ENCODE measurements around the gene MAML1. TPM values are rescaled to one million over a fixed set of nuclear protein-coding genes. Genes with fewer than 3 reads are reported as not detected.

Gene MAML1
- total RNA-seq, 1 experiment from 2014 or later: 42.2 TPM

DNA sequence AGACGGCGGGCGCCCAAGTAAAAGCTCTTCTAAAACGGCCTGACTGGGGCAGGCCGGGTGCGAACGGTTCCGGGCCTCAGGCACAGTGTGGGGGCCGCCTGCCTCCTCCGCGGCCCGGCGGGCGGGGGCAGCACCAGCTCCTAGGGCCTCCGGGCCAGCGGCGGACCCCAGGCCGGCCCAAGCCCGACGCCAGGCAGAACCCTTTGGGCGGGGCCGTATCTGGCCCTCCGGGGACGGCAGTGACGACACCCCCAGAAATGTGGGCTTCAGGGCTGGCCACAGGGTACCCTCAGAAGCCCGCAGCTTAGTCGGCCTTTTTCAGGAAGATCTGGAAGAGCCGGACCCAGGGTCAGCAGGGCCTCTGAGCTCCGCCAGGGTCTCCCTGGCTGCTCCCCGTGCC lies 65.1 kb downstream of the MAML1 start (continued):
- TF ChIP-seq, protein P1, sequence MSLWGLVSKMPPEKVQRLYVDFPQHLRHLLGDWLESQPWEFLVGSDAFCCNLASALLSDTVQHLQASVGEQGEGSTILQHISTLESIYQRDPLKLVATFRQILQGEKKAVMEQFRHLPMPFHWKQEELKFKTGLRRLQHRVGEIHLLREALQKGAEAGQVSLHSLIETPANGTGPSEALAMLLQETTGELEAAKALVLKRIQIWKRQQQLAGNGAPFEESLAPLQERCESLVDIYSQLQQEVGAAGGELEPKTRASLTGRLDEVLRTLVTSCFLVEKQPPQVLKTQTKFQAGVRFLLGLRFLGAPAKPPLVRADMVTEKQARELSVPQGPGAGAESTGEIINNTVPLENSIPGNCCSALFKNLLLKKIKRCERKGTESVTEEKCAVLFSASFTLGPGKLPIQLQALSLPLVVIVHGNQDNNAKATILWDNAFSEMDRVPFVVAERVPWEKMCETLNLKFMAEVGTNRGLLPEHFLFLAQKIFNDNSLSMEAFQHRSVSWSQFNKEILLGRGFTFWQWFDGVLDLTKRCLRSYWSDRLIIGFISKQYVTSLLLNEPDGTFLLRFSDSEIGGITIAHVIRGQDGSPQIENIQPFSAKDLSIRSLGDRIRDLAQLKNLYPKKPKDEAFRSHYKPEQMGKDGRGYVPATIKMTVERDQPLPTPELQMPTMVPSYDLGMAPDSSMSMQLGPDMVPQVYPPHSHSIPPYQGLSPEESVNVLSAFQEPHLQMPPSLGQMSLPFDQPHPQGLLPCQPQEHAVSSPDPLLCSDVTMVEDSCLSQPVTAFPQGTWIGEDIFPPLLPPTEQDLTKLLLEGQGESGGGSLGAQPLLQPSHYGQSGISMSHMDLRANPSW (CRISPR knock-in tag; conservative IDR thresholded peaks at IDR 0.05; ENCODE audit: low read depth): no peak

DNA sequence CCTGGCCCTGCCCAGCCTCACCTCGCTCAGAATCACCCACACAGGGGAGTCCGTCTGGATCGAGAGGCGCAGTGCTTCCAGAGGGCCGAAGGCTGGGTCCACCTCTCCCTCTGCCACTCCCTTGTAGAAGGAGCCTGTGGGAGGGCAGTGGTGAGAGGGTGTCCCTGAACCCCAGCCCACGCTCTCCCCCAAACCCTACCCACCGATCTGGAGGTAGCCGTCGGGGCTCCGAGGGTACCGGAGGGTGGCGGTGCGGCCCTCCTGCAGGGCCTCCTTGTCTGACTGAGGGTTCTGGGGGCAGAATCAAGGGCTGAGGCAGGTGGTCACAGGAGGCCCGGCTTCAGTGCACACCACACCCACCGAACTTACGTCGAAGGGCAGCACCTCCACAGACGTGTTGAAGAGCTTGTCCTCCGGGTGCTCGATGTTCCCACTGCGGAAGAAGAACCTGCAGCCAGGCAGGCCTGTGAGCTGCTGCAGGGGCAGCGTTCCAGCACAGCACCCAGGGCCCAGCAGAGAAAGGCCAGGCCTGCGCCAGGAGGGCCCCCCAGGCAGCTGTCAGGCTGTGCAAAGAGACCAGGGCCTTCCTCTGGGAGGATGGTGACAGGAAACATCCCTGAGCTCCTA lies 65.6 kb downstream of the MAML1 start:
- Mint-ChIP-seq H3K27me3 (ENCODE audit: low read depth) (no peaks in the 10 kb centered on the region), H3K4me1 (peaks cover 31% of the 10 kb centered on the region), H3K27ac (no peak overlapping the region), H3K9me3 (no peaks in the 10 kb centered on the region), H3K4me3 (no peak overlapping the region), H3K36me3 (peaks cover 18% of the 10 kb centered on the region)
- ChIA-PET CTCF (interaction anchor here (1.0 to 5.7 kb wide), 2 partner anchors 35 to 62 kb away, joined by 3 to 39 read pairs; no protein-coding TSS in a partner anchor), POLR2A (interaction anchor here (0.8 kb wide), 1 partner anchor 22 kb away, joined by 3 read pairs; the partner anchor contains the start of gene SQSTM1)
- ATAC-seq (no peak), DNase-seq (ENCODE audit: low spot score) (no peak)
- TF ChIP-seq, protein P2, sequence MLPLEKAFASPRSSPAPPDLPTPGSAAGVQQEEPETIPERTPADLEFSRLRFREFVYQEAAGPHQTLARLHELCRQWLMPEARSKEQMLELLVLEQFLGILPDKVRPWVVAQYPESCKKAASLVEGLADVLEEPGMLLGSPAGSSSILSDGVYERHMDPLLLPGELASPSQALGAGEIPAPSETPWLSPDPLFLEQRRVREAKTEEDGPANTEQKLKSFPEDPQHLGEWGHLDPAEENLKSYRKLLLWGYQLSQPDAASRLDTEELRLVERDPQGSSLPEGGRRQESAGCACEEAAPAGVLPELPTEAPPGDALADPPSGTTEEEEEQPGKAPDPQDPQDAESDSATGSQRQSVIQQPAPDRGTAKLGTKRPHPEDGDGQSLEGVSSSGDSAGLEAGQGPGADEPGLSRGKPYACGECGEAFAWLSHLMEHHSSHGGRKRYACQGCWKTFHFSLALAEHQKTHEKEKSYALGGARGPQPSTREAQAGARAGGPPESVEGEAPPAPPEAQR (CRISPR knock-in tag; IDR thresholded peaks at IDR 0.05): no peak
- TF ChIP-seq ZNF317 (CRISPR knock-in tag; IDR thresholded peaks at IDR 0.05; ENCODE audit: borderline replicate concordance, low read depth) (no peak), ATF1 (CRISPR knock-in tag; IDR thresholded peaks at IDR 0.05) (no peak), CREM (CRISPR knock-in tag; IDR thresholded peaks at IDR 0.05) (no peak), ZNF232 (CRISPR knock-in tag; IDR thresholded peaks at IDR 0.05) (no peak), ZBTB21 (CRISPR knock-in tag; IDR thresholded peaks at IDR 0.05; ENCODE audit: borderline replicate concordance) (no peak), OVOL2 (CRISPR knock-in tag; IDR thresholded peaks at IDR 0.05; ENCODE audit: borderline replicate concordance) (no peak), GTF2I (CRISPR knock-in tag; conservative IDR thresholded peaks at IDR 0.05) (no peak), ZNF423 (CRISPR knock-in tag; IDR thresholded peaks at IDR 0.05) (no peak), NR1H2 (CRISPR knock-in tag; IDR thresholded peaks at IDR 0.05) (no peak), CREB1 (CRISPR knock-in tag; IDR thresholded peaks at IDR 0.05) (no peak), NFYB (CRISPR knock-in tag; conservative IDR thresholded peaks at IDR 0.05; ENCODE audit: low read depth) (no peak)
- TF ChIP-seq, protein P3, sequence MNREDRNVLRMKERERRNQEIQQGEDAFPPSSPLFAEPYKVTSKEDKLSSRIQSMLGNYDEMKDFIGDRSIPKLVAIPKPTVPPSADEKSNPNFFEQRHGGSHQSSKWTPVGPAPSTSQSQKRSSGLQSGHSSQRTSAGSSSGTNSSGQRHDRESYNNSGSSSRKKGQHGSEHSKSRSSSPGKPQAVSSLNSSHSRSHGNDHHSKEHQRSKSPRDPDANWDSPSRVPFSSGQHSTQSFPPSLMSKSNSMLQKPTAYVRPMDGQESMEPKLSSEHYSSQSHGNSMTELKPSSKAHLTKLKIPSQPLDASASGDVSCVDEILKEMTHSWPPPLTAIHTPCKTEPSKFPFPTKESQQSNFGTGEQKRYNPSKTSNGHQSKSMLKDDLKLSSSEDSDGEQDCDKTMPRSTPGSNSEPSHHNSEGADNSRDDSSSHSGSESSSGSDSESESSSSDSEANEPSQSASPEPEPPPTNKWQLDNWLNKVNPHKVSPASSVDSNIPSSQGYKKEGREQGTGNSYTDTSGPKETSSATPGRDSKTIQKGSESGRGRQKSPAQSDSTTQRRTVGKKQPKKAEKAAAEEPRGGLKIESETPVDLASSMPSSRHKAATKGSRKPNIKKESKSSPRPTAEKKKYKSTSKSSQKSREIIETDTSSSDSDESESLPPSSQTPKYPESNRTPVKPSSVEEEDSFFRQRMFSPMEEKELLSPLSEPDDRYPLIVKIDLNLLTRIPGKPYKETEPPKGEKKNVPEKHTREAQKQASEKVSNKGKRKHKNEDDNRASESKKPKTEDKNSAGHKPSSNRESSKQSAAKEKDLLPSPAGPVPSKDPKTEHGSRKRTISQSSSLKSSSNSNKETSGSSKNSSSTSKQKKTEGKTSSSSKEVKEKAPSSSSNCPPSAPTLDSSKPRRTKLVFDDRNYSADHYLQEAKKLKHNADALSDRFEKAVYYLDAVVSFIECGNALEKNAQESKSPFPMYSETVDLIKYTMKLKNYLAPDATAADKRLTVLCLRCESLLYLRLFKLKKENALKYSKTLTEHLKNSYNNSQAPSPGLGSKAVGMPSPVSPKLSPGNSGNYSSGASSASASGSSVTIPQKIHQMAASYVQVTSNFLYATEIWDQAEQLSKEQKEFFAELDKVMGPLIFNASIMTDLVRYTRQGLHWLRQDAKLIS (CRISPR knock-in tag; IDR thresholded peaks at IDR 0.05; ENCODE audit: borderline replicate concordance): no peak
- TF ChIP-seq, protein P4, sequence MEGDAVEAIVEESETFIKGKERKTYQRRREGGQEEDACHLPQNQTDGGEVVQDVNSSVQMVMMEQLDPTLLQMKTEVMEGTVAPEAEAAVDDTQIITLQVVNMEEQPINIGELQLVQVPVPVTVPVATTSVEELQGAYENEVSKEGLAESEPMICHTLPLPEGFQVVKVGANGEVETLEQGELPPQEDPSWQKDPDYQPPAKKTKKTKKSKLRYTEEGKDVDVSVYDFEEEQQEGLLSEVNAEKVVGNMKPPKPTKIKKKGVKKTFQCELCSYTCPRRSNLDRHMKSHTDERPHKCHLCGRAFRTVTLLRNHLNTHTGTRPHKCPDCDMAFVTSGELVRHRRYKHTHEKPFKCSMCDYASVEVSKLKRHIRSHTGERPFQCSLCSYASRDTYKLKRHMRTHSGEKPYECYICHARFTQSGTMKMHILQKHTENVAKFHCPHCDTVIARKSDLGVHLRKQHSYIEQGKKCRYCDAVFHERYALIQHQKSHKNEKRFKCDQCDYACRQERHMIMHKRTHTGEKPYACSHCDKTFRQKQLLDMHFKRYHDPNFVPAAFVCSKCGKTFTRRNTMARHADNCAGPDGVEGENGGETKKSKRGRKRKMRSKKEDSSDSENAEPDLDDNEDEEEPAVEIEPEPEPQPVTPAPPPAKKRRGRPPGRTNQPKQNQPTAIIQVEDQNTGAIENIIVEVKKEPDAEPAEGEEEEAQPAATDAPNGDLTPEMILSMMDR (IDR thresholded peaks at IDR 0.05): no peak
- TF ChIP-seq, protein P5, sequence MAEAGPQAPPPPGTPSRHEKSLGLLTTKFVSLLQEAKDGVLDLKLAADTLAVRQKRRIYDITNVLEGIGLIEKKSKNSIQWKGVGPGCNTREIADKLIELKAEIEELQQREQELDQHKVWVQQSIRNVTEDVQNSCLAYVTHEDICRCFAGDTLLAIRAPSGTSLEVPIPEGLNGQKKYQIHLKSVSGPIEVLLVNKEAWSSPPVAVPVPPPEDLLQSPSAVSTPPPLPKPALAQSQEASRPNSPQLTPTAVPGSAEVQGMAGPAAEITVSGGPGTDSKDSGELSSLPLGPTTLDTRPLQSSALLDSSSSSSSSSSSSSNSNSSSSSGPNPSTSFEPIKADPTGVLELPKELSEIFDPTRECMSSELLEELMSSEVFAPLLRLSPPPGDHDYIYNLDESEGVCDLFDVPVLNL (CRISPR knock-in tag; IDR thresholded peaks at IDR 0.05; ENCODE audit: borderline replicate concordance, low read depth): no peak
- TF ChIP-seq, protein P6, sequence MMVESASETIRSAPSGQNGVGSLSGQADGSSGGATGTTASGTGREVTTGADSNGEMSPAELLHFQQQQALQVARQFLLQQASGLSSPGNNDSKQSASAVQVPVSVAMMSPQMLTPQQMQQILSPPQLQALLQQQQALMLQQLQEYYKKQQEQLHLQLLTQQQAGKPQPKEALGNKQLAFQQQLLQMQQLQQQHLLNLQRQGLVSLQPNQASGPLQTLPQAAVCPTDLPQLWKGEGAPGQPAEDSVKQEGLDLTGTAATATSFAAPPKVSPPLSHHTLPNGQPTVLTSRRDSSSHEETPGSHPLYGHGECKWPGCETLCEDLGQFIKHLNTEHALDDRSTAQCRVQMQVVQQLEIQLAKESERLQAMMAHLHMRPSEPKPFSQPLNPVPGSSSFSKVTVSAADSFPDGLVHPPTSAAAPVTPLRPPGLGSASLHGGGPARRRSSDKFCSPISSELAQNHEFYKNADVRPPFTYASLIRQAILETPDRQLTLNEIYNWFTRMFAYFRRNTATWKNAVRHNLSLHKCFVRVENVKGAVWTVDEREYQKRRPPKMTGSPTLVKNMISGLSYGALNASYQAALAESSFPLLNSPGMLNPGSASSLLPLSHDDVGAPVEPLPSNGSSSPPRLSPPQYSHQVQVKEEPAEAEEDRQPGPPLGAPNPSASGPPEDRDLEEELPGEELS (CRISPR knock-in tag; IDR thresholded peaks at IDR 0.05): no peak
- TF ChIP-seq, protein P7, sequence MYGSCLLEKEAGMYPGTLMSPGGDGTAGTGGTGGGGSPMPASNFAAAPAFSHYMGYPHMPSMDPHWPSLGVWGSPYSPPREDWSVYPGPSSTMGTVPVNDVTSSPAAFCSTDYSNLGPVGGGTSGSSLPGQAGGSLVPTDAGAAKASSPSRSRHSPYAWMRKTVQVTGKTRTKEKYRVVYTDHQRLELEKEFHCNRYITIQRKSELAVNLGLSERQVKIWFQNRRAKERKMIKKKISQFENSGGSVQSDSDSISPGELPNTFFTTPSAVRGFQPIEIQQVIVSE (CRISPR knock-in tag; IDR thresholded peaks at IDR 0.05; ENCODE audit: borderline replicate concordance): no peak

Data from WTC11 (cell line).